Measurements from ENCODE around the gene MTFP1. TPM values are rescaled to one million over a fixed set of nuclear protein-coding genes. Genes with fewer than 3 reads are reported as not detected.

MTFP1 gene
- total and polyA plus RNA-seq, 2 donors (not counting 1 experiment from before 2014, with no cell fraction given) = 11.8 to 18.4 TPM

GRCh38 chr22:30432520-30432919, 7.0 kb downstream of the MTFP1 start:
- no peaks in the 10 kb centered on the region for H3K36me3 ChIP-seq (replicated peaks in 1 of 2; ENCODE audit: control extremely low read depth in 1 of 2, control insufficient read depth in 1 of 2, extremely low read depth in 1 of 2, insufficient read depth in 2 of 2, low read length in 1 of 2)
- H4K20me1 ChIP-seq (ENCODE audit: control insufficient read depth, insufficient read depth, low read length, poor library complexity, severe bottlenecking) = no peaks in the 10 kb centered on the region
- CTCF ChIA-PET = interaction anchor here (1.0 kb wide), 1 partner anchor 8 kb away, joined by 4 read pairs; no protein-coding TSS in a partner anchor
- ATAC-seq (ENCODE audit: low read depth) (no peak), DNase-seq (no peak)
- Mint-ChIP-seq H3K27ac (no peak overlapping the region), H3K4me1 (peaks cover 14% of the 10 kb centered on the region), H3K9me3 (ENCODE audit: insufficient read depth) (peaks cover 10% of the 10 kb centered on the region), H3K4me3 (no peak overlapping the region), H3K27me3 (no peaks in the 10 kb centered on the region)
- H2AFZ ChIP-seq (ENCODE audit: insufficient read depth, low read depth, low read length, poor library complexity, severe bottlenecking) = no peak overlapping the region
- peaks cover 8 to 16% of the 10 kb centered on the region in 2 donors for H3K4me1 ChIP-seq (ENCODE audit: control insufficient read depth in 2 of 2, insufficient read depth in 2 of 2, low read length in 2 of 2)
- H3K27ac ChIP-seq (ENCODE audit: low read length in 2 of 2) = no peak overlapping the region
- no peak for TF ChIP-seq CTCF (IDR thresholded peaks at IDR 0.05)
- TF ChIP-seq EZH2 (IDR thresholded peaks at IDR 0.05; ENCODE audit: borderline replicate concordance, insufficient read depth, low read depth, low read length, poor library complexity, severe bottlenecking) = no peak
- no peak overlapping the region for H3K4me2 ChIP-seq (replicated peaks; ENCODE audit: low read depth, low read length, poor library complexity, severe bottlenecking)
- H3K79me2 ChIP-seq (ENCODE audit: control insufficient read depth, insufficient read depth, low read length) = no peaks in the 10 kb centered on the region
- POLR2A ChIA-PET = no interaction called here
- H3K9me3 ChIP-seq (ENCODE audit: control extremely low read depth in 1 of 3, control insufficient read depth in 2 of 3, insufficient read depth in 1 of 3, low read length in 2 of 3) = peaks cover 0 to 31% (median 16%) of the 10 kb centered on the region in 3 donors
- H3K27me3 ChIP-seq (replicated peaks in 1 of 4; ENCODE audit: control extremely low read depth in 1 of 4, control insufficient read depth in 3 of 4, insufficient read depth in 4 of 4, low read length in 3 of 4) = no peaks in the 10 kb centered on the region
- intact Hi-C loops (cut with micrococcal nuclease) = no loop called here
- no peak overlapping the region for H3K4me3 ChIP-seq (ENCODE audit: control extremely low read depth in 1 of 5, extremely low read depth in 1 of 5, insufficient read depth in 1 of 5, low read depth in 2 of 5, low read length in 4 of 5)
- H3K9ac ChIP-seq (ENCODE audit: low read length) = no peak overlapping the region
- 80% methylated on average over 2 of the region's 2 CpGs for WGBS (ENCODE audit: insufficient coverage)

- intact Hi-C loops (cut with micrococcal nuclease) = no loop called here
- H3K4me3 ChIP-seq (ENCODE audit: control extremely low read depth in 1 of 5, extremely low read depth in 1 of 5, insufficient read depth in 1 of 5, low read depth in 2 of 5, low read length in 4 of 5) = no peak overlapping the region
- no peak overlapping the region for H2AFZ ChIP-seq (ENCODE audit: insufficient read depth, low read depth, low read length, poor library complexity, severe bottlenecking)
- DNase-seq (no peak), ATAC-seq (ENCODE audit: low read depth) (no peak)
- H3K4me2 ChIP-seq (replicated peaks; ENCODE audit: low read depth, low read length, poor library complexity, severe bottlenecking) = no peak overlapping the region
- Mint-ChIP-seq H3K9me3 (ENCODE audit: insufficient read depth) (peaks cover 10% of the 10 kb centered on the region), H3K4me1 (peaks cover 14% of the 10 kb centered on the region), H3K27me3 (peaks cover 2% of the 10 kb centered on the region), H3K4me3 (no peak overlapping the region), H3K27ac (no peak overlapping the region)
- H3K79me2 ChIP-seq (ENCODE audit: control insufficient read depth, insufficient read depth, low read length) = no peaks in the 10 kb centered on the region
- H4K20me1 ChIP-seq (ENCODE audit: control insufficient read depth, insufficient read depth, low read length, poor library complexity, severe bottlenecking) = no peaks in the 10 kb centered on the region
- peaks cover 8 to 16% of the 10 kb centered on the region in 2 donors for H3K4me1 ChIP-seq (ENCODE audit: control insufficient read depth in 2 of 2, insufficient read depth in 2 of 2, low read length in 2 of 2)
- no peaks in the 10 kb centered on the region for H3K36me3 ChIP-seq (replicated peaks in 1 of 2; ENCODE audit: control extremely low read depth in 1 of 2, control insufficient read depth in 1 of 2, extremely low read depth in 1 of 2, insufficient read depth in 2 of 2, low read length in 1 of 2)
- no peak overlapping the region for H3K27ac ChIP-seq (ENCODE audit: low read length in 2 of 2)
- ChIA-PET CTCF (interaction anchor here (1.0 to 1.4 kb wide), 3 partner anchors 9 to 146 kb away, joined by 3 to 6 read pairs (median 4); no protein-coding TSS in a partner anchor), POLR2A (no interaction called here)
- H3K9ac ChIP-seq (ENCODE audit: low read length) = no peak overlapping the region
- peaks cover 0 to 3% (median 0%) of the 10 kb centered on the region in 4 experiments for H3K27me3 ChIP-seq (replicated peaks in 1 of 4; ENCODE audit: control extremely low read depth in 1 of 4, control insufficient read depth in 3 of 4, insufficient read depth in 4 of 4, low read length in 3 of 4)
- no peak for TF ChIP-seq CTCF (IDR thresholded peaks at IDR 0.05)
- TF ChIP-seq EZH2 (IDR thresholded peaks at IDR 0.05; ENCODE audit: borderline replicate concordance, insufficient read depth, low read depth, low read length, poor library complexity, severe bottlenecking) = no peak
- 93% methylated on average over 3 of the region's 3 CpGs for WGBS (ENCODE audit: insufficient coverage)
- H3K9me3 ChIP-seq (ENCODE audit: control extremely low read depth in 1 of 3, control insufficient read depth in 2 of 3, insufficient read depth in 1 of 3, low read length in 2 of 3) = peaks cover 0 to 28% (median 16%) of the 10 kb centered on the region in 3 donors
Measured at GRCh38 chr22:30433227-30433626, 7.7 kb downstream of the MTFP1 start.

Data from B cell (primary cell).